RPMI8226 (cell line): ENCODE measurements around the gene CEBPG.
A peak's percentile ranks its signal among the peaks of the same experiment; 100 is the strongest.

ENCODE experiments used
- DNase-seq: peaks from one replicate; pipeline ENCODE4 v3.0.0-alpha.2; 2015

The CEBPG gene

GRCh38 chr19:33408116-33408515 lies 34.6 kb downstream of the CEBPG start:
- DNase-seq = no peak

GRCh38 chr19:33408538-33409434 lies 35.3 kb downstream of the CEBPG start:
- no peak for DNase-seq

GRCh38 chr19:33409906-33410685 lies 36.6 kb downstream of the CEBPG start:
- DNase-seq = no peak

- no peak for DNase-seq
These were observed 37.4 kb downstream of the CEBPG start for GRCh38 chr19:33410915-33411401.

GRCh38 chr19:33411621-33412180 lies 38.2 kb downstream of the CEBPG start:
- no peak for DNase-seq

DNA sequence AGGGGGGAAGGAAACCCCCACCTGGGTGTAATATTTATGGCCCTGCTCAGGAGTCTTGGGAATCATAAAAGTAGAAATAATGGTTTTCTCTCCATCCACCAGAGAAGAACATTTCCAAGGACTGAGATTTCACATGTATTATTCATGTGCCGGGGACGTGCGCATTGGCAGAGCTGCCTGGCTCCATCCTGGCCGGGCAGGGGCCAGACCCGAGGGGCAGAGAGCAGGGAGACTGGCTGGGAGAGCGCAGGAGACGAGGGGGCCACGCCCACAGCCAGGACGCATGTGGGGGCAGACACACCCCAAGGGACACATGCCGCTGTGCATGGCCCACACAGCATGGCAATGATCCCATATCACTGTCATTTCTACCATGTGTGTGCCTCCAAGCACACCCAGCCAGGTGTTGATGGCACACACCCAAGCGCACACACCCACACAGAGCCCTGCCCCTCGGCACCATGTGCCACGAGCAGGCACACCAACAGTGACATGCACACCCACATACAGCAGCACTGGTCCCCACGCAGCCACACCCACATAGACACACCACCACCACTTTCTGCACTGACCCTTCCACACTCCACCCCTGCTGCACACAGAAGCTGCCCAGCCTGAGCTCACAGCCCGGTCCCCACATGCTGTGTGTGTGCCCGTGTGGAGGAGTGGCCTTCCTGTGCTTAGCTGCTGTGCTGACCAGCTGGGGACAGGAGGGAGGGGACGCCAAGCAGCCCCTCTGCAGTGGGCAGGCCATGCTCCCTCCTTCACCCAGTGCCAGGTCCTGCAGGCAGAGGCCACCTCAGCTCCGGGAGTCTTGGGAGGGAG lies 39.3 kb downstream of the CEBPG start:
- no peak for DNase-seq

DNA sequence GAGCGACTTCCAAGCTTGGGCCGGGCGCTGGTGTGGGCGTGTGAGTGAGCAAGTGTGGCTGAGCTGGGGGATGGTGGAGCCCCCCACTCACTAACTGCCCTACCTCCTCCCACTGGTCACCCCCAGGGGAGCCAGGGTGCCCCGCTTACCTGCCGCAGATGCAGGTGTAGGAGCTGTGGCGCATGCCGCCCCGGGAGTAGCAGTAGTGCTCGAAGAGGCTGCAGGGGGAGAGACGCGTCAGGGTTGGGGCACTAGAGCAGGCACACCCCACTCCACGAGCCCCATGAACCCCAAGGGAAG lies 39.9 kb downstream of the CEBPG start:
- DNase-seq = no peak

- DNase-seq = no peak
These were observed 40.6 kb downstream of the CEBPG start for GRCh38 chr19:33413868-33414666.

DNA sequence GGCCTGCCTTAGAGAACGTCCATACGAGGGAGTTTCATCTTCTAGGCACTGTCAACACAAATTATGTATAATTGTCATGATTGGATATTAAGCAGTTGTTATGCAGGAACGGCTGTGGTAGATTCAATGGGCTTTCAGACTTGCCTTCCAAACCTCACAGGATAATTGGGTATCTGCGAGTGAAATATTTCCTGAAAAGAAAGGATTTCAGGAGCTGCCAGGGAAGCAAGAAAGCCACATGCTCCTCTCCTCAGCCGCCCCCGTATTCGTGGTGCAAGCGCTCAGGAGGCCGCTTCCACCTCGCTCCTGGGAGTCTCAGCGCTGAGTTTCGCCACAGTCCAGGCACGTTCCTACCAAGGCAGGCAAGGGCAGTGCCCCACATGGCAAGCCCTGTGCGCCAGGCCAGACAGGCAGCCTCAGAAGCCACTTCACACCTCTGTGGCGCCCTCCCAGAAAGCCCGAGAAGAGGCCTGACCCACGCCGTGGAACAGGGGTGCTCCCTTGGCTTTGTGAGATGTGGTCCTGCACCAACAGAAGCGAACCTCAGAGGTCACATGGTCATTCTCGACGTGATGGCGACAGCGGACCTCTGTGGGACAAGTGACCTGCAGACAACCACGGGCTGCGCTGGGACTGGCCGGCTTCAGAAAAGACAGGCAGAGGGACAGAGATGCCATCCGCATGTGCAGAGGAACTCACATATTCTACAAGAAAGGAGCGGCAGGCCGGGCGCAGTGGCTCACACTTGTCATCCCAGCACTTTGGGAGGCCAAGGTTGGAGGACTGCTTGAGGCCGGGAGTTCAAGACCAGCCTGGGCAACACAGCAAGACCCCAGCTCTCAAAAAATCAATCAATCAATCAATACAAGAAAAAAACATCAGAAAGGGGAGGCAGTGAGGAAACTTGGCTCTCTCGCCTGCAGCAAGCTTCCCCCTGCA lies 41.4 kb downstream of the CEBPG start:
- DNase-seq = no peak

DNA sequence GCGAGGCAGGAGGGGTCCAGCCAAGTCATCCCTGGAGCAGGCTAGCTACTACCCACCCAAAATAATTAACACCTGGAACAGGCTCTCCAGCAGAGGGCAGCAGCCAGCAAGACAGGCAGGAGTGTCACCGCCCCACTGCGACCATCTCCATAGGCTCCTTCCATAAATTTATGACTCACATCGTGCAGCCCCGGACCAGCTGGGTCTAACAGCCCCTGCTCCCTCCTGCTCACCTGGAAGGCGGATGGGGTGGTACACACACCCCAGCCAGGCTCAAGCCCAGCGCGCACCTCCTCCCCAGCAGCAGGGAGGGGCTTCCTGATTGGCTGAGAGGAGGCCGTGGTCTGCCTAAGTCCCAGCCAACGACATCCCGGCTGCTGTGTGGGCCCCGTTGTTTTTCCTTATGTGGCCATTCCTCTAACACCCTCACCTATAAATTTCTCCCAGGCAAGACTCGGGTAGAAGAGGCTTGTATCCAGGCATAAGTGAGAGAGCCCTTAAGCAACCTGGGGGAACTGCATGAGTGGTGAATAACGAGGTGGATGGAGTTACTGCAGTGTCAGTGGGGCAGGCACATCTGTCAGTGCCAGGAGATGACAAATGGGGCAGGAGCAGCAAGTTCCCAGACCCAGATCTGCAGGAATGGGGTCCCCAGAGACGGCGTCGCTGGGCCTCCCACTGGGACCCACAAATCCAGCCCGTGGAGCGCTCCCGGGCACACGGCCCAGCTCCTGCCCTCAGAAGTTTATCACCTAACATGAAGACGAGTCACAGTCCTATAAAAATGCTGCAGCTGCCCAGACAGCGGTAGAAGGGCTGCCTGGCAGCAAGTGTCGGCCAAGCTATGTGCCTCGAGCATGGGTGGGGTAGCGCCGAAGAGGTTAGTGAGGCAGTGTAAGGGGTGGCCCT lies 43.1 kb downstream of the CEBPG start:
- peak; percentile 62 for DNase-seq

DNA sequence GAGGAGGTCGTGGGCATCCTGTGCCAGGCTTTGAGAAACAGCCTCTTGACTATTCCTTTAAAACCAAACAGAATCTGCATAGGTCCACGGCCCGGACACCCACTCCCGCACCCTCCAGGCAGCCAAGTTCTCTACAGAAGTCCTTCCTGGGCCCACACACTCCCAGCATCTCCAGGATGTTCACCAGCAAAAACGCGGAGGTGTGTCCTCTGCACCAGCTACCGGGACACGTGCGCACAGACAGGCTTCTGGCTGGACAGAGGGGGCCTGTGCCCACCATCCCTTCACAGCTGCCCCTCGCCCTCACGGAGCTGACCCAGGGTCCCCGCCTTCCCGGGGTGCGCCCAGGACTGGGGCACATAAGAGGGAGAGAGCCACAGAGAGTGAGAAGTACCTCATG lies 44.2 kb downstream of the CEBPG start:
- DNase-seq = no peak

DNA sequence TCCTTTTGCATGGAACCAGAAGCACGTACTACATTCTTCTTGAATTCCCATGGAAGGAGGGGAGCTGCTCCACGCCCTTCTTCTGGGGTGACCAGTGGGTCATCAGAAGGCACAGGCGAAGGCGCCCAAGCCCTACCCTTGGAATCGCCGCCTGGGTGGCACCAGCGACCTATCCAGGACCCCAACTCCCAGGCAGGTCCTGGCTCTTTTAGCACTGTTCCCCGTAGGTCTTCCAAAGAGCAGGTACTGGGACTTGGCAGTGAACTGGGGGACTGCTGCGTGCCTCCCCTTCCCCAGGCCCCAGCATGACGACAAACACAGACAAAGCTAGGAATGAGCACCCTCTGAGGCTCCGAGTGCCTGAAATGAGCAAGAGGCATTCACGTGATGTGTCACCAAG lies 45.0 kb downstream of the CEBPG start:
- no peak for DNase-seq

DNA sequence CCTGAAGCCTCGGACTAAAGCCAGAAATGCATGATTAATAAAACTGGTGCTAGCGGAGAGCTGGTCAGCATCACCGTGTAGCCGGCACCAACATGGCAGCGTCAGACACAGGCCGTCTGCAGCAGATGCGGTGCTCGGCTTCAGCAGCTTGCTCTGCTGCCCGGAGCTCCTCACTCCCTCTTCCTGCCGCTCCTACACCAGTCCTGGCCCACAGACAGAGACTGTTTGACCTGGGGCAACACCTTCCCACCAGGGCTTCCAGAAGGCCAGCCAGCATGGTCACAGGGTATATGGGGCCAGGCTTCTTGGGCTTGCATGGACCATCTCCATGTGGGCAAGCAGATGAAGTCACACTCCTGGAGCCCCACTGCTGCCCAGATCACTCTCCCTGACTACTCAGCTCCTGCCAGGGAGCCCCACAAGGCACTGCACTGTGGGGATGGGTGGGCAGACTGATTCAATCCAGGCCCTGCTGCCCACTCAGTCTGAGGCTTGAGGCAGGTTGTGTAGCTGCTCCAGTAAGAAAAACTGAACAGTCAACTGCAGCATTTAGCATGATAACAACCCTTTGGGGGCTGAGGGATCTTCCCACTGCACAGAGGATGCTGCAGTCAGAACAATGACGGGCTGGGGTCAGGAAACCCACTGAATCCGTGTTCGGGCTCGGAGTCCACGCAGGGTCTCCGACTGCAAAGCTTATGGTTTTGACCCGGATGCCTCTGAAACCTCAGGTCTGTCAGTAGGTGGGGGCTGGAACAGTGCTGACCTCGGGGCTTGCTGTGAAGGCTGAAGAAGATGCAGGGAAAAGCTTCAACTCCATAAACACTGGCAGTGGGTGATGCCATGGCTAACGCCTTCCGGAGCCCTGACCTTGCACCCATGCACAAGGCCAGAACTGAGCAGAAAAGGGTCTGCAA lies 45.6 kb downstream of the CEBPG start:
- no peak for DNase-seq

DNA sequence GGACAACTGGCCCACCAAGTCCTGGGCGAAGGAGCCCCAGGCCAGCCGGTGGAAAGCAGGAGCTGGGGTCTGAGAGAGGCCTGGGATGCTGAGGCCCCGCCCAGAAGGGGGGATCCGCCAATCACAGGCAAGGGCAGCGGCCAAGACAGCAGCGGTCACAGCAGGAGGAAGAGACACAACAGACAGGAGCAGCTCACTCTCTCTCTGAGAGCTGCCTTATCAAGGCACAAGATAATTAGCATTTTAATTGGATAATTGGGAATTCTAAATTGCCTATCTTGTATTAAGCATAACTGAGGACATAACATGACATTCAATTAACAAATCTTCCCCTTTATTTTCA lies 46.2 kb downstream of the CEBPG start:
- no peak for DNase-seq

DNA sequence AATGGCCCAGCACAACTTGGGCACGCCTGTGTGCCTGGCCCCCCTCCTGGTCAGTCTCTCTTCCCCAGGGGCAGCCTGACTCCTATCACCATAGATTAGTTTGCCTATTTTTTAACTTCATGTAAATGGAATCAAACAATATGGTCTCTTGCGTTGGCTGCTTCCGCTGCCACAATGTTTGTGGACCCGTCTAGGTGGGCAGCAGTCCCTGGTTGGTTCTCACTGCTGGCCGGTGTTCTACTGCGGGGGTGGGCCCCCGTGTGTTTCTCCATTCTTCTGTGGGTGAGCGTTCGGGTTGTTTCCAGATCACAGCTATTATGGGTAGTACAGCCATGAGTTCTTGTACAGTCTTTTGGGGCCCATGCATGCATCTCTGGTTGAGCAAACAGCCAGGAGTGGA lies 47.3 kb downstream of the CEBPG start:
- DNase-seq = no peak

DNA sequence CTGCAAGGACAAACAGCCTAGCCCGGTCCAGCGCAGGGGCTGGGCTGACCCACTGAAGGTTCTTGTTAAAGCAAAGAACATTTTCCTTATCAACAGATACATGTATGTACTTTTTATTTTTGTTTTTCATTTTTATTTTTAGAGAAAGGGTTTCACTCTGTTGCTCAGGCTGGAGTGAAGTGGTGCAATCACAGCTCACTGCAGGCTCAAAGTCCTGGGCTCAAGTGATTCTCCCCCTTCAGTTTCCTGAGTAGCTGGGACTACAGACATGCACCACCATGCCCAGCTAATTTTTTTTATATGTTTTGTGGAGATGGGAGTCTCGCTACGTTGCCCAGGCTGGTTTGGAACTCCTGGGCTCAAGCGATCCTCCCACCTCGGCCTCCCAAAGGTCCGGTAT lies 47.9 kb downstream of the CEBPG start:
- no peak for DNase-seq

DNA sequence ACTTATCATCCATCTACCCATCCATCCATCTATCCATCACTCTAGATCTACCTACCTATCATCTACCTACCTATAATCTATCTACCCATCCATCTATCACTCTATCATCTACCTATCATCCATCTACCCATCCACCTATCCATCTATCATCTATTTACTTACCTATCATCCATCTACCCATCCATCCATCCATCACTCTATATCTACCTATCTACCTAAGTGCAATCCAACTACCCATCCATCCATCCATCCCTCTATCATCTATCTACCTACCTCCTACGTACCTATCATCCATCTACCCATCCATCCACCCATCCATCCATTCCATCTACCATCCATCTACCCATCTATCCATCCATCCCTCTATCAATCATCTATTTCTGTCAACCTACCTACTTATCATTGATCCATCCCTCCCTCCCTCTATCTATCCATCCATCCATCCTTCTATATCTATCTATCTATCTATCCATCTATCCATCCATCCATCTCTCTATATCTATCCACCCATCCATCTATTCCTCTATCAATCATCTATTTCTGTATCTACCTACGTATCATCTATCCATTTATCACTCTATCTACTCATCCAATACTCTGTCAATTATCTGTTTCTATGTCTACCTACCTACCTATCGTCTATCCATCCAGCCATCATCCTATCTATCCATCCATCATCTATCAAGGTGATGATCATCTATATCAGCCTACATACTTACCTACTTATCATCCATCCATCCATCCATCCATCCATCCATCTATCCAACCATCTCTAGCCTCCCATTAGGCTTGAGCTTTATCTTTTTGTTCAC lies 49.1 kb downstream of the CEBPG start:
- DNase-seq = no peak

DNA sequence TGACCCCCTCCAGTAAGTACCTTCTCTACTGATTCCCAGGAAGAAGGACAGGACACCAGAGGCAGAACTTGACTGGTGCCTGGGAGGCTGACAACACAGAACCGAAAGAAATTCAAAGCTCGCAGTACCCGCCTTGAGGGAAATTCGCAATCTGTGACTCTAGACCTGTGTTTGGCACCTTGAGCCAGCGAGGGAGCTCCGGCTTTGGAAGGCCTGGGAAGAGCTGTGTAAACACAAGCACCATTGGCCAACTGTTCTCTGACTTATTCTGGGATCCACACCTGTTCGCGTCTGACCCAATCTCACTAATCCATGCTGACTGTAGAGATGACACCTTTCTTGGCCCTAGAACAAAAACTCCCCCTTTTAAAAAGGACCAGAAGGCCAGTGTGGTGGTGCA lies 50.7 kb downstream of the CEBPG start:
- DNase-seq = no peak
